Psoas muscle (tissue), 8 donors: ENCODE results near the gene ATF3. TPM values are rescaled to one million over a fixed set of nuclear protein-coding genes. Genes with fewer than 3 reads are reported as not detected.

ENCODE experiments used
- ATAC-seq, 4 donors: fragments of 200-7000 bp; cut with Tn5 transposase; one replicate each; pipeline ENCODE4 v1.9.1; 2020; ENCODE audit warnings: moderate library complexity in 3 of 4, mild to moderate bottlenecking in 2 of 4
- DNase-seq, 2 donors: peaks; one replicate each; pipeline ENCODE4 v3.0.0-alpha.2; 2020
- H3K27ac ChIP-seq: fragments of 200-600 bp; one replicate; pipeline ENCODE4 v1.8.0; 2022
- H3K27me3 ChIP-seq, 3 donors: fragments of 200-600 bp in 1 of 3; one replicate each; pipeline versions ENCODE4 v1.6.1 to v1.8.0; 2013 to 2022; ENCODE audit warnings: low read length in 2 of 3, mild to moderate bottlenecking in 2 of 3, moderate library complexity in 1 of 3; ENCODE audit not compliant: insufficient read depth in 3 of 3
- H3K36me3 ChIP-seq, 2 donors: fragments of 200-600 bp in 1 of 2; one replicate each; pipeline versions ENCODE4 v1.6.1 to v1.8.0; 2013 to 2022; ENCODE audit warnings: low read depth in 1 of 2, mild to moderate bottlenecking in 1 of 2, moderate library complexity in 1 of 2; ENCODE audit not compliant: insufficient read depth in 1 of 2
- H3K4me1 ChIP-seq: fragments of 200-600 bp; one replicate; pipeline ENCODE4 v1.8.0; 2022
- H3K4me3 ChIP-seq: fragments of 200-600 bp; one replicate; pipeline ENCODE4 v1.8.0; 2022; ENCODE audit warnings: mild to moderate bottlenecking
- H3K9me3 ChIP-seq: fragments of 200-600 bp; one replicate; pipeline ENCODE4 v1.8.0; 2022
- WGBS, 3 donors: extraction: QIAGEN DNeasy Blood & Tissue Kit; methylation state at CpG; one replicate each; pipeline versions ENCODE4 v1.1.6 to v1.1.7; 2013; 5-methylcytosine and 5-hydroxymethylcytosine counted together
- intact Hi-C, 2 donors: fragments of 100-400 bp; cut with DNase I; formaldehyde crosslinking; loops; one replicate each; pipeline versions ENCODE4 v1.11.0 to v1.14.2; 2022
- polyA plus RNA-seq, 3 donors: library from polyadenylated mRNA; stranded (reverse); fragments of 200-250 nt; gene quantifications; one replicate each; pipeline ENCODE4 v1.2.3, GENCODE V29; 2013
- total RNA-seq, 4 donors: library from RNA; stranded (reverse); fragmentation: NEBNext Ultra II Directional in 2 of 4; extraction: Animal tissue kit (Norgen Biotek cat#: 25700) in 2 of 4; gene quantifications; one replicate each; pipeline versions ENCODE4 v1.2.1 to v1.2.4, GENCODE V29; 2021 to 2023
- TF ChIP-seq, protein P1 (sequence below): fragments of 200-600 bp; IDR thresholded peaks from one replicate; pipeline ENCODE4 v1.8.0; 2022; ENCODE audit warnings: antibody characterized with exemption
- donor health status: healthy with polysubstance abuse.
- donor health status: DM: no; HTN: no; CAD: no; lungs with moderate emphysema.
- donor health status: Bipolar disorder and iron deficiency.
- donor health status: healthy.
- donor health status: DM: yes; HTN: yes; CAD: no.
- donor health status: DM: no; HTN: no; CAD: no.
- donor health status: DM: no; HTN: no; CAD: no.
- donor health status: DM: yes; HTN: yes; CAD: no.

Gene ATF3
- total and polyA plus RNA-seq, 7 donors = 6.6 to 51.3 (median 14.9) TPM

DNA sequence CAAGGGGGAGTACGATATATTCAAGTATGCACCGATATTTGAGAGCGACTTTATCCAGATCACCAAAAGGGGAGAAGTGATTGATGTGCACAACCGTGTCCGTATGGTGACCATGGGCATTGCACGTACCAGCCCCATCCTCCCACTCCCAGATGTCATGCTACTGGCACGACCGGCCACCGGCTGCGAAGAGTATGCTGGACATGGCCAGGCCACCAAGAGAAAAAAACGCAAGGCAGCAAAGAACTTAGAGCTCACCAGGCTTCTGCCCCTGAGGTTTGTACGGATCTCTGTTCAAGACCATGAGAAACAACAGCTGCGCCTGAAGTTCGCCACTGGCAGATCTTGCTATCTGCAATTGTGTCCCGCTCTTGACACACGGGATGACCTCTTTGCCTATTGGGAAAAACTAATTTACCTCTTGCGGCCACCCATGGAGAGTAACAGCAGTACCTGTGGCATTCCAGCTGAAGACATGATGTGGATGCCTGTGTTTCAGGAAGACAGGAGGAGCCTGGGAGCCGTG lies 16.5 kb downstream of the ATF3 start:
- peaks cover under 1 to 10% of the 10 kb centered on the region in 2 donors for H3K36me3 ChIP-seq
- intact Hi-C loops = loop anchor here in 1 of 2 donors (5.0 kb wide), 1 partner anchor 148 kb away; no protein-coding TSS in a partner anchor
- no peaks in the 10 kb centered on the region for H3K4me1 ChIP-seq
- no peak for ATAC-seq
- no peak overlapping the region for H3K27ac ChIP-seq
- 47 to 65% (median 63%) methylated on average over 18 of the region's 18 CpGs for WGBS, 3 donors
- peaks cover 0 to 8% (median 0%) of the 10 kb centered on the region in 3 donors for H3K27me3 ChIP-seq
- TF ChIP-seq, protein P1, sequence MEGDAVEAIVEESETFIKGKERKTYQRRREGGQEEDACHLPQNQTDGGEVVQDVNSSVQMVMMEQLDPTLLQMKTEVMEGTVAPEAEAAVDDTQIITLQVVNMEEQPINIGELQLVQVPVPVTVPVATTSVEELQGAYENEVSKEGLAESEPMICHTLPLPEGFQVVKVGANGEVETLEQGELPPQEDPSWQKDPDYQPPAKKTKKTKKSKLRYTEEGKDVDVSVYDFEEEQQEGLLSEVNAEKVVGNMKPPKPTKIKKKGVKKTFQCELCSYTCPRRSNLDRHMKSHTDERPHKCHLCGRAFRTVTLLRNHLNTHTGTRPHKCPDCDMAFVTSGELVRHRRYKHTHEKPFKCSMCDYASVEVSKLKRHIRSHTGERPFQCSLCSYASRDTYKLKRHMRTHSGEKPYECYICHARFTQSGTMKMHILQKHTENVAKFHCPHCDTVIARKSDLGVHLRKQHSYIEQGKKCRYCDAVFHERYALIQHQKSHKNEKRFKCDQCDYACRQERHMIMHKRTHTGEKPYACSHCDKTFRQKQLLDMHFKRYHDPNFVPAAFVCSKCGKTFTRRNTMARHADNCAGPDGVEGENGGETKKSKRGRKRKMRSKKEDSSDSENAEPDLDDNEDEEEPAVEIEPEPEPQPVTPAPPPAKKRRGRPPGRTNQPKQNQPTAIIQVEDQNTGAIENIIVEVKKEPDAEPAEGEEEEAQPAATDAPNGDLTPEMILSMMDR = no peak
- no peak overlapping the region for H3K4me3 ChIP-seq
- DNase-seq = no peak
- no peaks in the 10 kb centered on the region for H3K9me3 ChIP-seq

DNA sequence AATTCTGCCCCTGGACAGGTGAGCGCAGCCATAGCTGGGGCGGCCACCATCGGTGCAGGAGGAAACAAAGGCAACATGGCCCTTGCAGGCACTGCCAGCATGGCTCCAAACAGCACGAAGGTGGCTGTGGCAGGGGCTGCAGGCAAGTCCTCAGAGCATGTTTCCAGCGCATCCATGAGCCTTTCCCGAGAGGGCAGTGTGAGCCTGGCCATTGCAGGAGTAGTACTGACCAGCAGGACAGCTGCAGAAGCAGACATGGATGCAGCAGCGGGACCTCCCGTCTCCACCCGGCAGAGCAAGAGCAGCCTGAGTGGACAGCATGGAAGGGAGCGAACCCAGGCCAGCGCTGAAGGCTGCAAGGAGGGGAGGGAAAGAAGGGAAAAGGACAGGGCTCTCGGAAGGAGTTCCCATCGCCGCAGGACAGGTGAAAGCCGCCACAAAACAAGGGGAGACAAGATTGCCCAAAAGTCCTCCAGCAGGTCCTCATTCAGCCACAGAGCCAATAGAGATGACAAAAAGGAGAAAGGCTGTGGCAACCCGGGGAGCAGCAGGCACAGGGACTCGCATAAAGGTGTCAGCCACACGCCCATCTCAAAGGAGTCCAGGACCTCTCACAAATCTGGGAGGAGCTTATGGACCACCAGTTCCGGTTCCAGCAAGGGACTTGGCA lies 17.4 kb downstream of the ATF3 start:
- peaks cover 0 to 1% of the 10 kb centered on the region in 2 donors for H3K36me3 ChIP-seq
- ATAC-seq (no peak), DNase-seq (no peak)
- intact Hi-C loops = loop anchor here in 1 of 2 donors (5.0 kb wide), 1 partner anchor 149 kb away; no protein-coding TSS in a partner anchor
- H3K4me3 ChIP-seq = no peak overlapping the region
- H3K27ac ChIP-seq = no peak overlapping the region
- no peaks in the 10 kb centered on the region for H3K9me3 ChIP-seq
- 82 to 86% (median 83%) methylated on average over 19 of the region's 19 CpGs for WGBS, 3 donors
- H3K4me1 ChIP-seq = no peaks in the 10 kb centered on the region
- peaks cover 0 to 8% (median 0%) of the 10 kb centered on the region in 3 donors for H3K27me3 ChIP-seq
- TF ChIP-seq, protein P1 = no peak

DNA sequence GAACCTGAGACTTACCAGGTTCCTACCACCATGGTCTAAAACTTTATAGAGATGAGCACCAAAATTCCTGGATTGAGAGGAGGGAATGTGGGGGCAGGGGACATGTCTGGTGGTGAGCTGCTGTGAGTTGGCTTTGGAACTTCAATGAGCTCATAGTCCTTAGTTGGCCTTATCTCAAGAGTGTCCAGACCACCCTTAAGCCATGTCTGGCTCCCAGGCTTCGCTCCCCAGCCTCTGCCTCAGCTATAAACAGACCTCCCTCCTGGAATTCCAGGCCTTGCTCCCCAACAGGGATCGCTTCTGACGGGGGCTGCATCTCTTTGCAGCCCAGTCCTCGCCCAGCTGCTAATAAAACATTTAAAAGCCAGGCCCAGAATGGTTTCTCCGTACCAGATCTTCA lies 19.5 kb downstream of the ATF3 start:
- Histone ChIP-seq H3K27ac (no peak overlapping the region), H3K4me1 (no peaks in the 10 kb centered on the region), H3K27me3 (peaks cover 0 to 8% (median 0%) of the 10 kb centered on the region in 3 donors), H3K36me3 (no peaks in the 10 kb centered on the region), H3K4me3 (no peak overlapping the region), H3K9me3 (no peaks in the 10 kb centered on the region)
- WGBS, 3 donors = 88 to 93% (median 92%) methylated on average over 5 of the region's 5 CpGs
- intact Hi-C loops = loop anchor here (2.0 to 5.0 kb wide), 2 partner anchors 149 to 151 kb away; no protein-coding TSS in a partner anchor
- no peak for ATAC-seq
- no peak for DNase-seq
- TF ChIP-seq, protein P1 = no peak

DNA sequence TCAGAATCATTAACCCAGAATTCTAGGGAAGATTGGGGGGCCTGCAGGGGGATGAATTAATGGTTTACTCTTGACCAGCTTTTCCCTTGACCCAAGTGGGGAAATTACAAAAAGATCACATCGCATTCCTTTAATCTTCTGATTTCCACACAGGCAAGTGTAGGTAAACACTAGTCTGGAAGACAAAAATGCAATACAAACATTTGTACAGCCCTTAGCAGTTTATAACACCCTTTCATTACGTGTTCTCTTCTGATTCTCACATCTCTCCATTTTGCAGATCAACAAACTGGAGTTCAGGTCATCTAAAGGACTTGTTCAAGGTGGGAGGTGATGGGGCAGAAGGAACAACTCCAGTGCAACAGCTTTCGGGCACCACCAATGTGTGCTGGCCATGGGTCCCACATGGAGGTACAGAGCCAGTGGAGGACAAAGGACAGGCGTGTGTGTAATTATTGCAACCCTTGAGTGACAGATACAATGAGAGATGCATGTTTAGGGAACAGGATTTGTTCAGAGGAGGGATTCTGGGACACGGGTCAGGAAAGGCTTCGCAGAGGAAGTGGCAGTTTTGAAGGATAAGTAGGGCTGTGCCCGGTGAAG lies 20.4 kb downstream of the ATF3 start:
- Histone ChIP-seq H3K36me3 (no peaks in the 10 kb centered on the region), H3K4me3 (no peak overlapping the region), H3K4me1 (no peaks in the 10 kb centered on the region), H3K9me3 (no peaks in the 10 kb centered on the region), H3K27me3 (peaks cover 0 to 8% (median 0%) of the 10 kb centered on the region in 3 donors), H3K27ac (no peak overlapping the region)
- WGBS, 3 donors = 92 to 95% (median 94%) methylated on average over 7 of the region's 7 CpGs
- DNase-seq (no peak), ATAC-seq (no peak)
- TF ChIP-seq, protein P1 = no peak
- intact Hi-C loops = loop anchor here (2.0 to 5.0 kb wide), 2 partner anchors 150 to 152 kb away; no protein-coding TSS in a partner anchor
